ENCODE results near the gene CASS4.

- no peak for TF ChIP-seq CTCF (IDR thresholded peaks at IDR 0.05)
- TF ChIP-seq POLR2A (IDR thresholded peaks at IDR 0.05): no peak
Measured at GRCh38 chr20:56388882-56389281, 23.2 kb upstream of the CASS4 start.

Data from right lobe of liver (tissue), 4 donors.